ENCODE measurements around the gene MPST. TPM values are rescaled to one million over a fixed set of nuclear protein-coding genes. Genes with fewer than 3 reads are reported as not detected.

Gene MPST
- 33.3 TPM for total RNA-seq

GRCh38 chr22:37019309-37020191, at the start of gene MPST, which contains the start of gene TST:
Gene MPST, plus strand, starts transcription at chr22:37019742. Its CDS starts 95 bp downstream, at chr22:37019837.
Gene TST, minus strand, starts transcription at chr22:37019447. Its CDS starts 715 bp downstream, at chr22:37018732.

GRCh38 chr22:37051391-37052385, 32.1 kb downstream of the MPST start, which contains the start of gene KCTD17:
Gene KCTD17, plus strand, starts transcription at chr22:37051742. Its CDS starts 19 bp downstream, at chr22:37051761.

Other genes with a start within 250 kb of the MPST start
- 23.5 TPM for gene IFT27, start 243.6 kb upstream of the MPST start, total RNA-seq
- 3.2 TPM for gene PVALB, start 202.7 kb upstream of the MPST start, total RNA-seq
- 5.1 TPM for gene NCF4, start 158.7 kb upstream of the MPST start, total RNA-seq
- 2.9 TPM for gene CSF2RB, start 106.1 kb upstream of the MPST start, total RNA-seq
- gene TST, start 295 bp upstream of the MPST start, total RNA-seq = 16.0 TPM
- gene KCTD17, start 32.0 kb downstream of the MPST start, total RNA-seq = 34.6 TPM
- not detected for gene TMPRSS6, start 90.0 kb downstream of the MPST start, total RNA-seq
- 1.9 TPM for gene IL2RB, start 130.2 kb downstream of the MPST start, total RNA-seq
- 18.4 TPM for gene C1QTNF6, start 168.5 kb downstream of the MPST start, total RNA-seq
- 0.11 TPM for gene SSTR3, start 192.7 kb downstream of the MPST start, total RNA-seq
- 1.3 TPM for gene RAC2, start 224.5 kb downstream of the MPST start, total RNA-seq

All from camera-type eye (tissue), 1 donor.